ENCODE measurements around the gene CPNE4.

- TF ChIP-seq, protein P1, sequence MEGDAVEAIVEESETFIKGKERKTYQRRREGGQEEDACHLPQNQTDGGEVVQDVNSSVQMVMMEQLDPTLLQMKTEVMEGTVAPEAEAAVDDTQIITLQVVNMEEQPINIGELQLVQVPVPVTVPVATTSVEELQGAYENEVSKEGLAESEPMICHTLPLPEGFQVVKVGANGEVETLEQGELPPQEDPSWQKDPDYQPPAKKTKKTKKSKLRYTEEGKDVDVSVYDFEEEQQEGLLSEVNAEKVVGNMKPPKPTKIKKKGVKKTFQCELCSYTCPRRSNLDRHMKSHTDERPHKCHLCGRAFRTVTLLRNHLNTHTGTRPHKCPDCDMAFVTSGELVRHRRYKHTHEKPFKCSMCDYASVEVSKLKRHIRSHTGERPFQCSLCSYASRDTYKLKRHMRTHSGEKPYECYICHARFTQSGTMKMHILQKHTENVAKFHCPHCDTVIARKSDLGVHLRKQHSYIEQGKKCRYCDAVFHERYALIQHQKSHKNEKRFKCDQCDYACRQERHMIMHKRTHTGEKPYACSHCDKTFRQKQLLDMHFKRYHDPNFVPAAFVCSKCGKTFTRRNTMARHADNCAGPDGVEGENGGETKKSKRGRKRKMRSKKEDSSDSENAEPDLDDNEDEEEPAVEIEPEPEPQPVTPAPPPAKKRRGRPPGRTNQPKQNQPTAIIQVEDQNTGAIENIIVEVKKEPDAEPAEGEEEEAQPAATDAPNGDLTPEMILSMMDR (conservative IDR thresholded peaks at IDR 0.05; ENCODE audit: low read depth, low read length): no peak
- no peak for TF ChIP-seq EZH2 (IDR thresholded peaks at IDR 0.05; ENCODE audit: low read length, unreplicated experiment)
Observed at GRCh38 chr3:131705558-131706051, 329.2 kb downstream of the CPNE4 start.
